K562 (cell line): ENCODE data around the gene CMIP.

Experiments
- CTCF ChIP-seq, 3 experiments: IDR thresholded peaks in 2 of 3; conservative IDR thresholded peaks in 1 of 3; 2 replicates each; pipeline ENCODE4 v1.5.1; 2011 to 2012; ENCODE audit warnings: low read length in 3 of 3, mild to moderate bottlenecking in 3 of 3, control low read depth in 2 of 3, improper control_type of control experiment in 1 of 3, inconsistent platforms in 1 of 3, low read depth in 1 of 3, mixed read lengths in 1 of 3, moderate library complexity in 1 of 3; ENCODE audit not compliant: insufficient read depth in 2 of 3
- PRMT5 ChIP-seq: sonication (generic); formaldehyde crosslinking; IDR thresholded peaks from 2 replicates; pipeline ENCODE4 v1.5.0; 2020; ENCODE audit warnings: missing genetic modification reagents
- ZNF239 ChIP-seq: fragments of 250-450 bp; sonication (Bioruptor Pico); IDR thresholded peaks from 2 replicates; pipeline ENCODE4 v1.4.0; 2020; ENCODE audit warnings: mild to moderate bottlenecking

GRCh38 chr16:81403601-81404391 is 40.8 kb upstream of the CMIP start:
- TF ChIP-seq ZNF239 (CRISPR knock-in tag) (no peak), CTCF (IDR thresholded peaks at IDR 0.05 in 2 of 3, conservative IDR thresholded peaks at IDR 0.05 in 1 of 3; ENCODE audit: insufficient read depth in 2 of 3, low read depth in 1 of 3, low read length in 3 of 3) (peak; percentile 96 to 98 (median 98)), PRMT5 (CRISPR knock-in tag) (no peak)
